Spleen (tissue), 7 donors: ENCODE measurements around the gene MYT1.

Experiments
- POLR2A ChIP-seq, 3 donors: fragments of 450-650 bp; IDR thresholded peaks; one replicate each; pipeline ENCODE4 v1.5.1; 2017; ENCODE audit warnings: antibody characterized with exemption in 3 of 3, mild to moderate bottlenecking in 1 of 3
- TF ChIP-seq, protein P1 (sequence below), 11 experiments: fragments of 200-600 bp in 7 of 11; fragments of 450-650 bp in 4 of 11; sonication (generic) in 4 of 11; IDR thresholded peaks in 8 of 11; conservative IDR thresholded peaks in 3 of 11; 1 replicate in 7 of 11; 2 replicates in 4 of 11; pipeline versions ENCODE4 v1.4.0 to v1.8.0; 2016 to 2021; ENCODE audit warnings: antibody characterized with exemption in 11 of 11, inconsistent platforms in 4 of 11, mild to moderate bottlenecking in 1 of 11
- donor health status: DM: no; HTN: no; CAD: no; lungs with moderate emphysema.
- donor health status: DM: no; HTN: no; CAD: no.
- donor health status: DM: no; HTN: no; CAD: no.

DNA sequence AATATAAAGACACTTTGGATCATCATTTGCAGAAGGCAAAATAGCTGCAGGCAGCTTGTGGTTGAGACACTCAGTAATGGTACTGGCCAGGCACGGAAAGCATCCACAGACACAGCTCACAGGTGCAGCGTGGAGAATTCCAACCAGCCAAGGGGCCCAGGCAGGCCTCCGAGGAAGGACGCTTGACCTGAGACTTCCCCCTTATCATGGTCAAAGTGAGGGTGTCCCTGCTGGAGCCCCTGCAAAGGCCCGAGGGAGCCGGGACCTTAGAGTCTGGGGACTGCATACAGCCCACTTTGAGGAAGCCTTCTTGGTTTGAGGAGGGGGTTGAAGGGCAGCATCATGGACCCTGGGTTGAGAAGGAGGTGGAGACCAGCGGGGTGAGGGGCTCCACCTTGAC is 15.1 kb upstream of the MYT1 start:
- TF ChIP-seq, protein P1, sequence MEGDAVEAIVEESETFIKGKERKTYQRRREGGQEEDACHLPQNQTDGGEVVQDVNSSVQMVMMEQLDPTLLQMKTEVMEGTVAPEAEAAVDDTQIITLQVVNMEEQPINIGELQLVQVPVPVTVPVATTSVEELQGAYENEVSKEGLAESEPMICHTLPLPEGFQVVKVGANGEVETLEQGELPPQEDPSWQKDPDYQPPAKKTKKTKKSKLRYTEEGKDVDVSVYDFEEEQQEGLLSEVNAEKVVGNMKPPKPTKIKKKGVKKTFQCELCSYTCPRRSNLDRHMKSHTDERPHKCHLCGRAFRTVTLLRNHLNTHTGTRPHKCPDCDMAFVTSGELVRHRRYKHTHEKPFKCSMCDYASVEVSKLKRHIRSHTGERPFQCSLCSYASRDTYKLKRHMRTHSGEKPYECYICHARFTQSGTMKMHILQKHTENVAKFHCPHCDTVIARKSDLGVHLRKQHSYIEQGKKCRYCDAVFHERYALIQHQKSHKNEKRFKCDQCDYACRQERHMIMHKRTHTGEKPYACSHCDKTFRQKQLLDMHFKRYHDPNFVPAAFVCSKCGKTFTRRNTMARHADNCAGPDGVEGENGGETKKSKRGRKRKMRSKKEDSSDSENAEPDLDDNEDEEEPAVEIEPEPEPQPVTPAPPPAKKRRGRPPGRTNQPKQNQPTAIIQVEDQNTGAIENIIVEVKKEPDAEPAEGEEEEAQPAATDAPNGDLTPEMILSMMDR (IDR thresholded peaks at IDR 0.05 in 8 of 11, conservative IDR thresholded peaks at IDR 0.05 in 3 of 11): no peak
- TF ChIP-seq POLR2A (IDR thresholded peaks at IDR 0.05): no peak
